A673 (cell line): ENCODE data around the gene MEFV. TPM values are rescaled to one million over a fixed set of nuclear protein-coding genes. Genes with fewer than 3 reads are reported as not detected.
A peak's percentile ranks its signal among the peaks of the same experiment; 100 is the strongest.

Experiments
- BruUV-seq: library from RNA; stranded (reverse); fragments of 400-500 nt; replicated peaks from 2 replicates; lab custom pipeline; 2021; lab: Mats Ljungman, UMichigan
- CTCF ChIA-PET: fragments of 300-600 bp; sonication (Branson Sonifier 250); formaldehyde crosslinking; loops from one replicate; lab custom pipeline; 2022; ENCODE audit warnings: antibody characterized with exemption; lab: Charles Lee
- POLR2A ChIA-PET: fragments of 300-600 bp; sonication (Branson Sonifier 250); formaldehyde crosslinking; loops from one replicate; lab custom pipeline; 2022; ENCODE audit warnings: antibody characterized with exemption; ENCODE audit not compliant: low non-redundant PET; lab: Charles Lee
- DNase-seq: peaks from one replicate; pipeline ENCODE4 v3.0.0-alpha.2; 2015; ENCODE audit warnings: low spot score
- H3K27ac ChIP-seq: fragments of 200-600 bp; sonication (generic); 2 replicates; pipeline ENCODE4 v1.5.1; 2016; ENCODE audit warnings: mixed run types, low read depth, mild to moderate bottlenecking, mixed read lengths, antibody characterized with exemption, low read length; ENCODE audit not compliant: poor library complexity, severe bottlenecking
- H3K27me3 ChIP-seq: fragments of 200-600 bp; sonication (generic); replicated peaks from 2 replicates; pipeline ENCODE4 v1.6.1; 2017; ENCODE audit warnings: mixed run types, low read depth, mild to moderate bottlenecking, mixed read lengths, antibody characterized with exemption, low read length; ENCODE audit not compliant: insufficient read depth, poor library complexity
- H3K36me3 ChIP-seq: fragments of 200-600 bp; sonication (generic); 2 replicates; pipeline ENCODE4 v1.6.1; 2016; ENCODE audit warnings: mixed run types, mild to moderate bottlenecking, mixed read lengths, antibody characterized with exemption, low read length; ENCODE audit not compliant: insufficient read depth, poor library complexity, severe bottlenecking
- H3K4me1 ChIP-seq: fragments of 200-600 bp; sonication (generic); 2 replicates; pipeline ENCODE4 v1.6.1; 2017; ENCODE audit warnings: mixed run types, mild to moderate bottlenecking, mixed read lengths, antibody characterized with exemption, low read length; ENCODE audit not compliant: insufficient read depth, poor library complexity, severe bottlenecking
- H3K4me3 ChIP-seq: fragments of 200-600 bp; sonication (generic); 2 replicates; pipeline ENCODE4 v1.5.1; 2016; ENCODE audit warnings: low read depth, mixed run types, mild to moderate bottlenecking, mixed read lengths, low read length; ENCODE audit not compliant: poor library complexity, severe bottlenecking
- H3K9me3 ChIP-seq: fragments of 200-600 bp; sonication (generic); 2 replicates; pipeline ENCODE4 v1.6.1; 2016; ENCODE audit warnings: mixed run types, low read depth, mild to moderate bottlenecking, mixed read lengths, antibody characterized with exemption, low read length; ENCODE audit not compliant: poor library complexity, severe bottlenecking
- EZH2 ChIP-seq: fragments of 200-600 bp; sonication (generic); IDR thresholded peaks from 2 replicates; pipeline ENCODE4 v1.6.1; 2017; ENCODE audit warnings: borderline replicate concordance, low read depth, mild to moderate bottlenecking, mixed read lengths, antibody characterized with exemption, low read length; ENCODE audit not compliant: poor library complexity, severe bottlenecking
- intact Hi-C: fragments of 100-400 bp; cut with micrococcal nuclease; formaldehyde crosslinking; loops from one replicate; pipeline ENCODE4 v1.10.0; 2022; ENCODE audit not compliant: unreplicated experiment
- total RNA-seq: library from RNA; stranded (reverse); gene quantifications from 2 replicates; pipeline ENCODE4 v1.2.3, GENCODE V29; 2021
- TF ChIP-seq, protein P1 (sequence below): fragments of 300-800, 200-600 bp; sonication (generic); conservative IDR thresholded peaks from 2 replicates; pipeline ENCODE4 v1.5.1; 2017; ENCODE audit warnings: low read depth, mild to moderate bottlenecking, antibody characterized with exemption, low read length, moderate library complexity, mixed read lengths

Gene MEFV
- total RNA-seq, 1 experiment from 2014 or later, result not detected

- H3K36me3 ChIP-seq, result peaks cover 51% of the 10 kb centered on the region
- peaks cover 30% of the 10 kb centered on the region for H3K9me3 ChIP-seq
- intact Hi-C loops, result no loop called here
- H3K4me1 ChIP-seq, result peaks cover 4% of the 10 kb centered on the region
- POLR2A ChIA-PET, result interaction anchor here (0.7 kb wide), 1 partner anchor 75 kb away, joined by 3 read pairs; no protein-coding TSS in a partner anchor
- no TSS peak for BruUV-seq
- CTCF ChIA-PET, result no interaction called here
- H3K27ac ChIP-seq, result no peak overlapping the region
- TF ChIP-seq, protein P1, sequence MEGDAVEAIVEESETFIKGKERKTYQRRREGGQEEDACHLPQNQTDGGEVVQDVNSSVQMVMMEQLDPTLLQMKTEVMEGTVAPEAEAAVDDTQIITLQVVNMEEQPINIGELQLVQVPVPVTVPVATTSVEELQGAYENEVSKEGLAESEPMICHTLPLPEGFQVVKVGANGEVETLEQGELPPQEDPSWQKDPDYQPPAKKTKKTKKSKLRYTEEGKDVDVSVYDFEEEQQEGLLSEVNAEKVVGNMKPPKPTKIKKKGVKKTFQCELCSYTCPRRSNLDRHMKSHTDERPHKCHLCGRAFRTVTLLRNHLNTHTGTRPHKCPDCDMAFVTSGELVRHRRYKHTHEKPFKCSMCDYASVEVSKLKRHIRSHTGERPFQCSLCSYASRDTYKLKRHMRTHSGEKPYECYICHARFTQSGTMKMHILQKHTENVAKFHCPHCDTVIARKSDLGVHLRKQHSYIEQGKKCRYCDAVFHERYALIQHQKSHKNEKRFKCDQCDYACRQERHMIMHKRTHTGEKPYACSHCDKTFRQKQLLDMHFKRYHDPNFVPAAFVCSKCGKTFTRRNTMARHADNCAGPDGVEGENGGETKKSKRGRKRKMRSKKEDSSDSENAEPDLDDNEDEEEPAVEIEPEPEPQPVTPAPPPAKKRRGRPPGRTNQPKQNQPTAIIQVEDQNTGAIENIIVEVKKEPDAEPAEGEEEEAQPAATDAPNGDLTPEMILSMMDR, result no peak
- TF ChIP-seq EZH2, result no peak
- no peak for DNase-seq
- H3K27me3 ChIP-seq, result no peaks in the 10 kb centered on the region
- peak overlapping the region; percentile 71 for H3K4me3 ChIP-seq
Measured at GRCh38 chr16:3285131-3285530, 28.7 kb upstream of the MEFV start.

- ChIA-PET POLR2A (no interaction called here), CTCF (no interaction called here)
- Histone ChIP-seq H3K4me1 (peaks cover 4% of the 10 kb centered on the region), H3K27me3 (no peaks in the 10 kb centered on the region), H3K9me3 (peaks cover 16% of the 10 kb centered on the region), H3K27ac (peak overlapping the region; percentile 99), H3K4me3 (peak overlapping the region; percentile 71), H3K36me3 (peaks cover 37% of the 10 kb centered on the region)
- BruUV-seq, result TSS peak; percentile 42
- intact Hi-C loops, result loop anchor here (2.0 kb wide), 1 partner anchor 19 kb away; no protein-coding TSS in a partner anchor
- TF ChIP-seq, protein P1, result no peak
- TF ChIP-seq EZH2, result no peak
- peak; percentile 22 for DNase-seq
Measured at GRCh38 chr16:3283543-3284447, 27.4 kb upstream of the MEFV start.

DNA sequence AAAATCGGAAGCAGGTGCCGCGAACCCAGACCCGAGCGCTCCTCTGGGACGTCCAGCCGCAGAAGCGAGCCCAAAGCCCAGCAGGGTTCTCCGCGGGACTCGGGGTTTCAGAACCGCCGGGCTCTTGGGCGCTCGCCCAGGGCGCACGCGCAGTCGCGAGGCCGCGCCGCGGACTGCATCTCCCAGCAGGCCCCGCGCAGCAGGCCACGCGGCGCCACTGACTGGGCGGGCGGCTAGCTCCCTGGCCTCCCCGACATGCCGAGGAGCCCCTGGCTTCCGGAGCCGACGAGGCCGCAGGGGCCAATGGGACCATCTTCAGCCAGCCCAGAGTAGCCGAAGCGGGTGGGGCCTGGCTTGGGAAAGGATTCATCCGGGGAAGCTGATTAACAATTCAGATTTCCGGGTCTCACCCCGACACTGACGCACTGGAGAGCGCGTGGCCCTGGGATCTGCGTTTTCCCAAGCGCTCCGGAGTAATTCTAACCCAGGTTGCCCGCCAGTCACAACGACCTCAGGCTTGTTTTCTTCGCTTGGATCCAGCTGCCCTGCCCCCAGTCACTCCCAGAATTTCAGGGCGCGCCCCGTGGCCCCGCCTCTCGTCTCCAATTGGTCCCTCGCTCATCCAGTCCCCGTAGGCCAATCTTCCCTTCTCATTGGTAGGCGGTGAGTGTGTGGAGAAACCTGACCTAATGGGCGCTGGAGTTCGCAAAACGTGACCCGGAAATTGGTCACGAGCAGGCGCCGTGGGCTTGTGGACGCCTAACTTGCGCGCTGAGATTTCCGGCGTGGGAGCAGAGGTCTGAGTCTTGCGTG lies 26.5 kb upstream of the MEFV start, which contains the start of gene ZNF263:
ZNF263 (plus strand) TSS at position 762 of the 813 bp plus-strand sequence. CDS start 328 bp downstream, outside the sequence.
- peaks cover 29% of the 10 kb centered on the region for H3K36me3 ChIP-seq
- peaks cover 4% of the 10 kb centered on the region for H3K4me1 ChIP-seq
- intact Hi-C loops, result loop anchor here (2.0 kb wide), 1 partner anchor 18 kb away; no protein-coding TSS in a partner anchor
- H3K27me3 ChIP-seq, result no peaks in the 10 kb centered on the region
- CTCF ChIA-PET, result no interaction called here
- DNase-seq, result peak; percentile 98
- TF ChIP-seq EZH2, result no peak
- TF ChIP-seq, protein P1, result no peak
- H3K4me3 ChIP-seq, result peak within 1 kb of the TSS; percentile 71
- H3K9me3 ChIP-seq, result peaks cover 10% of the 10 kb centered on the region
- H3K27ac ChIP-seq, result peak within 1 kb of the TSS; percentile 99
- POLR2A ChIA-PET, result no interaction called here
- no TSS peak for BruUV-seq
